ENCODE results near the gene SLC35G6. TPM values are rescaled to one million over a fixed set of nuclear protein-coding genes. Genes with fewer than 3 reads are reported as not detected.

The SLC35G6 gene
- total and polyA plus RNA-seq, 4 donors, result not detected

GRCh38 chr17:7460850-7461660 is 20.2 kb upstream of the SLC35G6 start:
- no peaks in the 10 kb centered on the region for H3K9me3 ChIP-seq (ENCODE audit: control insufficient read depth in 4 of 4, low read length in 3 of 4)
- TF ChIP-seq, protein P1, sequence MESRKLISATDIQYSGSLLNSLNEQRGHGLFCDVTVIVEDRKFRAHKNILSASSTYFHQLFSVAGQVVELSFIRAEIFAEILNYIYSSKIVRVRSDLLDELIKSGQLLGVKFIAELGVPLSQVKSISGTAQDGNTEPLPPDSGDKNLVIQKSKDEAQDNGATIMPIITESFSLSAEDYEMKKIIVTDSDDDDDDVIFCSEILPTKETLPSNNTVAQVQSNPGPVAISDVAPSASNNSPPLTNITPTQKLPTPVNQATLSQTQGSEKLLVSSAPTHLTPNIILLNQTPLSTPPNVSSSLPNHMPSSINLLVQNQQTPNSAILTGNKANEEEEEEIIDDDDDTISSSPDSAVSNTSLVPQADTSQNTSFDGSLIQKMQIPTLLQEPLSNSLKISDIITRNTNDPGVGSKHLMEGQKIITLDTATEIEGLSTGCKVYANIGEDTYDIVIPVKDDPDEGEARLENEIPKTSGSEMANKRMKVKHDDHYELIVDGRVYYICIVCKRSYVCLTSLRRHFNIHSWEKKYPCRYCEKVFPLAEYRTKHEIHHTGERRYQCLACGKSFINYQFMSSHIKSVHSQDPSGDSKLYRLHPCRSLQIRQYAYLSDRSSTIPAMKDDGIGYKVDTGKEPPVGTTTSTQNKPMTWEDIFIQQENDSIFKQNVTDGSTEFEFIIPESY (IDR thresholded peaks at IDR 0.05), result no peak
- TF ChIP-seq, protein P2, sequence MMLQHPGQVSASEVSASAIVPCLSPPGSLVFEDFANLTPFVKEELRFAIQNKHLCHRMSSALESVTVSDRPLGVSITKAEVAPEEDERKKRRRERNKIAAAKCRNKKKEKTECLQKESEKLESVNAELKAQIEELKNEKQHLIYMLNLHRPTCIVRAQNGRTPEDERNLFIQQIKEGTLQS (IDR thresholded peaks at IDR 0.05), result no peak
- TF ChIP-seq REST (IDR thresholded peaks at IDR 0.05), result no peak
- TF ChIP-seq EGR1 (IDR thresholded peaks at IDR 0.05; ENCODE audit: low read depth in 2 of 2), result no peak
- TF ChIP-seq YY1 (IDR thresholded peaks at IDR 0.05), result no peak
- TF ChIP-seq RXRA (IDR thresholded peaks at IDR 0.05), result no peak
- TF ChIP-seq FOXA2 (IDR thresholded peaks at IDR 0.05), result no peak
- no peak for TF ChIP-seq HNF4A (conservative IDR thresholded peaks at IDR 0.05)
- TF ChIP-seq SP1 (IDR thresholded peaks at IDR 0.05), result no peak
- TF ChIP-seq MAX (IDR thresholded peaks at IDR 0.05), result no peak
- no peak for TF ChIP-seq RAD21 (IDR thresholded peaks at IDR 0.05)
- no peak for TF ChIP-seq FOXA1 (IDR thresholded peaks at IDR 0.05)
- peaks cover 0 to 12% (median 3%) of the 10 kb centered on the region in 4 donors for H3K36me3 ChIP-seq (ENCODE audit: control insufficient read depth in 4 of 4, insufficient read depth in 3 of 4, low read depth in 1 of 4, low read length in 3 of 4)
- DNase-seq (ENCODE audit: low spot score), result no peak
- no peak overlapping the region for H3K4me3 ChIP-seq (ENCODE audit: low read depth in 1 of 3, low read length in 3 of 3)
- 96% methylated on average over 7 of the region's 7 CpGs for WGBS
- H3K4me1 ChIP-seq (ENCODE audit: control insufficient read depth in 4 of 4, insufficient read depth in 4 of 4, low read length in 3 of 4), result peaks cover 0 to 4% (median 1%) of the 10 kb centered on the region in 4 donors
- H3K9ac ChIP-seq (ENCODE audit: low read depth in 1 of 2, low read length in 2 of 2), result no peak overlapping the region
- H3K27ac ChIP-seq (ENCODE audit: low read depth in 1 of 2, low read length in 2 of 2), result no peak overlapping the region
- no peaks in the 10 kb centered on the region for H3K27me3 ChIP-seq (ENCODE audit: control insufficient read depth in 4 of 4, insufficient read depth in 4 of 4, low read length in 3 of 4)

DNA sequence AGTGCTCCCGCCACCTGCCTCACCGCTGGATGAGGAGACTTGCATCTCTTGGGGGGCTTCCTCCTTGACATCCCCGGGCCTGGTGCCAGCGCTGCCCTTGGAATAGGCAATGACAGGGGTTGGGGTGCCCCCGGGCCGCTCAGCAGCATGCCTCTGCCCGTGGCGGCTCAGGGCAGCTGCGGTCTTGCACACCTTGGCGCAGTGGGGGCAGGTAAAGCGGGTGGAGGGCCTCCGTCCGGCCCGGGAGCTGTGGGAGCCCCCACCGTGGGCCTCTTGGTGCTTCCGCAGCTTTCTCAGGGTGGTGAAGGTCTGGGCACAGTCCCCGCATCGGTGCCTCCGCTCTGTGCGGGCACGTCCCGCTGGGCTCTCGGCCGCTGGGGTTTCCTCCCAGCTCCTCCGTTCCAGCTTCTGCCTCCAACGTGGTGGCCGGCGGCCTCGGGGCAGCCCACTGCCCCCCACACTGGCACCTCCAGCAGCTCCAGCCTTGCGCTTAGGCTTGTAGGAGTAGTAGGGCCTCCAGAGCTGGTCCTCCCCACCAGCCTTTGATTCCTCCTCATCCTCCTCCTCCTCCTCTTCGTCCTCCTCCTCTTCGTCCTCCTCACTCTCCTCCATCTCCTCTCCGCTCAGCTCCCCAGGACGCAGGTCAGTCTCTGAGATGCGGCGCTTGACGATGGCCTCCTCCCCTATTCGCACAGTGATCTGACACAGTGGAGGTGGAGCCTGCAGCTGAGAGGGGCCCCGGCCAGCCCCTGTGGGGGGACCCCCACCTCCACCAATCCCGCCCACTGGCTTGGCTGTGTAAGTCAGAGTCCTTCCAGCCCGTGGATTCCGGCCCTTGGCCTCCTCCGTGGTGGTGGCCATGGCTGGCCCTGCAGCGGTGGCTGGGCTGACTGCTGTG is 18.5 kb upstream of the SLC35G6 start:
- Histone ChIP-seq H3K9ac (ENCODE audit: low read depth in 1 of 2, low read length in 2 of 2) (no peak overlapping the region), H3K27ac (ENCODE audit: low read depth in 1 of 2, low read length in 2 of 2) (no peak overlapping the region), H3K9me3 (ENCODE audit: control insufficient read depth in 4 of 4, low read length in 3 of 4) (no peaks in the 10 kb centered on the region), H3K4me1 (ENCODE audit: control insufficient read depth in 4 of 4, insufficient read depth in 4 of 4, low read length in 3 of 4) (peaks cover 0 to 12% (median 8%) of the 10 kb centered on the region in 4 donors), H3K27me3 (ENCODE audit: control insufficient read depth in 4 of 4, insufficient read depth in 4 of 4, low read length in 3 of 4) (no peaks in the 10 kb centered on the region), H3K4me3 (ENCODE audit: low read depth in 1 of 3, low read length in 3 of 3) (no peak overlapping the region), H3K36me3 (ENCODE audit: control insufficient read depth in 4 of 4, insufficient read depth in 3 of 4, low read depth in 1 of 4, low read length in 3 of 4) (peaks cover 0 to 12% (median 3%) of the 10 kb centered on the region in 4 donors)
- 96% methylated on average over 44 of the region's 44 CpGs for WGBS
- DNase-seq (ENCODE audit: low spot score), result no peak
- TF ChIP-seq TAF1 (conservative IDR thresholded peaks at IDR 0.05) (no peak), GABPA (IDR thresholded peaks at IDR 0.05 in 1 of 2, conservative IDR thresholded peaks at IDR 0.05 in 1 of 2) (no peak), EGR1 (IDR thresholded peaks at IDR 0.05; ENCODE audit: low read depth in 2 of 2) (no peak), SP1 (IDR thresholded peaks at IDR 0.05) (no peak), FOXA1 (IDR thresholded peaks at IDR 0.05) (no peak), JUND (IDR thresholded peaks at IDR 0.05) (no peak), REST (IDR thresholded peaks at IDR 0.05) (no peak), RXRA (IDR thresholded peaks at IDR 0.05) (no peak), NR2F2 (IDR thresholded peaks at IDR 0.05) (no peak), FOXA2 (IDR thresholded peaks at IDR 0.05) (no peak)
- TF ChIP-seq, protein P3, sequence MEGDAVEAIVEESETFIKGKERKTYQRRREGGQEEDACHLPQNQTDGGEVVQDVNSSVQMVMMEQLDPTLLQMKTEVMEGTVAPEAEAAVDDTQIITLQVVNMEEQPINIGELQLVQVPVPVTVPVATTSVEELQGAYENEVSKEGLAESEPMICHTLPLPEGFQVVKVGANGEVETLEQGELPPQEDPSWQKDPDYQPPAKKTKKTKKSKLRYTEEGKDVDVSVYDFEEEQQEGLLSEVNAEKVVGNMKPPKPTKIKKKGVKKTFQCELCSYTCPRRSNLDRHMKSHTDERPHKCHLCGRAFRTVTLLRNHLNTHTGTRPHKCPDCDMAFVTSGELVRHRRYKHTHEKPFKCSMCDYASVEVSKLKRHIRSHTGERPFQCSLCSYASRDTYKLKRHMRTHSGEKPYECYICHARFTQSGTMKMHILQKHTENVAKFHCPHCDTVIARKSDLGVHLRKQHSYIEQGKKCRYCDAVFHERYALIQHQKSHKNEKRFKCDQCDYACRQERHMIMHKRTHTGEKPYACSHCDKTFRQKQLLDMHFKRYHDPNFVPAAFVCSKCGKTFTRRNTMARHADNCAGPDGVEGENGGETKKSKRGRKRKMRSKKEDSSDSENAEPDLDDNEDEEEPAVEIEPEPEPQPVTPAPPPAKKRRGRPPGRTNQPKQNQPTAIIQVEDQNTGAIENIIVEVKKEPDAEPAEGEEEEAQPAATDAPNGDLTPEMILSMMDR (IDR thresholded peaks at IDR 0.05; ENCODE audit: low read depth, low read length, missing input control), result no peak
- TF ChIP-seq, protein P2 (IDR thresholded peaks at IDR 0.05), result no peak

Data from liver (tissue), 9 donors.